Astrocyte (in vitro differentiated cells and primary cell): ENCODE results near the gene SFTA2. TPM values are rescaled to one million over a fixed set of nuclear protein-coding genes. Genes with fewer than 3 reads are reported as not detected.

ENCODE experiments used
- DNase-seq: peaks from one replicate; pipeline ENCODE4 v3.0.0-alpha.2; 2010; ENCODE audit warnings: low read depth
- FAIRE-seq: peaks from 2 replicates; lab custom pipeline; 2011; peaks lifted over from hg19 to GRCh38; lab: Jason Lieb, UNC
- H2AFZ ChIP-seq: 2 replicates; pipeline ENCODE4 v1.6.0; 2012; ENCODE audit warnings: low read depth, low read length, inconsistent platforms
- H3K27ac ChIP-seq: 2 replicates; pipeline ENCODE4 v1.5.1; 2011; ENCODE audit warnings: low read depth, low read length, inconsistent platforms
- H3K27me3 ChIP-seq: 2 replicates; pipeline ENCODE4 v1.6.0; 2011; ENCODE audit warnings: low read length, inconsistent platforms; ENCODE audit not compliant: insufficient read depth
- H3K36me3 ChIP-seq: 2 replicates; pipeline ENCODE4 v1.5.1; 2011; ENCODE audit warnings: low read length, inconsistent platforms; ENCODE audit not compliant: insufficient read depth
- H3K4me1 ChIP-seq: 2 replicates; pipeline ENCODE4 v1.5.1; 2011; ENCODE audit warnings: low read length, inconsistent platforms; ENCODE audit not compliant: insufficient read depth
- H3K4me2 ChIP-seq: 2 replicates; pipeline ENCODE4 v1.6.0; 2012; ENCODE audit warnings: low read length, inconsistent platforms
- H3K4me3 ChIP-seq: 2 replicates; pipeline ENCODE4 v1.5.1; 2011; ENCODE audit warnings: low read depth, mild to moderate bottlenecking, low read length, inconsistent platforms; ENCODE audit not compliant: insufficient read depth
- H3K79me2 ChIP-seq: 2 replicates; pipeline ENCODE4 v1.6.0; 2012; ENCODE audit warnings: mild to moderate bottlenecking, low read length, inconsistent platforms; ENCODE audit not compliant: insufficient read depth
- H3K9ac ChIP-seq: 2 replicates; pipeline ENCODE4 v1.6.0; 2012; ENCODE audit warnings: mild to moderate bottlenecking, low read length, inconsistent platforms
- H3K9me3 ChIP-seq: 2 replicates; pipeline ENCODE4 v1.5.1; 2012; ENCODE audit warnings: low read depth, mild to moderate bottlenecking, low read length, inconsistent platforms; ENCODE audit not compliant: insufficient read depth
- H4K20me1 ChIP-seq: 2 replicates; pipeline ENCODE4 v1.6.0; 2012; ENCODE audit warnings: low read length, inconsistent platforms; ENCODE audit not compliant: insufficient read depth
- H3K27ac Mint-ChIP-seq: one replicate; pipeline ENCODE4 v1.8.0; 2021; ENCODE audit warnings: mild to moderate bottlenecking, mixed read lengths; ENCODE audit not compliant: unreplicated experiment
- H3K27me3 Mint-ChIP-seq: one replicate; pipeline ENCODE4 v1.8.0; 2021; ENCODE audit warnings: low read depth, mixed read lengths; ENCODE audit not compliant: unreplicated experiment
- H3K36me3 Mint-ChIP-seq: one replicate; pipeline ENCODE4 v1.8.0; 2021; ENCODE audit warnings: low read depth, mixed read lengths; ENCODE audit not compliant: unreplicated experiment
- H3K4me1 Mint-ChIP-seq: one replicate; pipeline ENCODE4 v1.8.0; 2021; ENCODE audit warnings: low read depth, mixed read lengths; ENCODE audit not compliant: unreplicated experiment
- H3K4me3 Mint-ChIP-seq: one replicate; pipeline ENCODE4 v1.8.0; 2021; ENCODE audit warnings: mild to moderate bottlenecking, moderate library complexity, mixed read lengths; ENCODE audit not compliant: unreplicated experiment
- H3K9me3 Mint-ChIP-seq: one replicate; pipeline ENCODE4 v1.8.0; 2021; ENCODE audit warnings: mild to moderate bottlenecking, mixed read lengths; ENCODE audit not compliant: unreplicated experiment
- CTCF ChIP-seq: IDR thresholded peaks from 2 replicates; pipeline ENCODE4 v1.5.1; 2011; ENCODE audit warnings: low read depth, mild to moderate bottlenecking, inconsistent platforms, low read length, moderate library complexity; ENCODE audit not compliant: insufficient read depth
- EZH2 ChIP-seq: IDR thresholded peaks from 2 replicates; pipeline ENCODE4 v1.6.1; 2012; ENCODE audit warnings: mild to moderate bottlenecking, low read length, inconsistent platforms; ENCODE audit not compliant: insufficient read depth
- microRNA-seq: library from miRNA; unstranded; fragments of <30 nt; microRNA quantifications from one replicate; pipeline ENCODE4 v1.2.0, GENCODE V29; 2020
- total RNA-seq: library from RNA; stranded (reverse); gene quantifications from 2 replicates; pipeline ENCODE4 v1.2.1, GENCODE V29; 2021

SFTA2 gene
- total RNA-seq, 1 donor from 2014 or later = not detected

GRCh38 chr6:30881392-30882203 lies 50.4 kb downstream of the SFTA2 start:
- peaks cover 3% of the 10 kb centered on the region for H3K9me3 Mint-ChIP-seq
- H3K4me1 ChIP-seq = peaks cover 43% of the 10 kb centered on the region
- H4K20me1 ChIP-seq = no peaks in the 10 kb centered on the region
- H3K4me3 Mint-ChIP-seq = peak overlapping the region; percentile 80
- H3K9me3 ChIP-seq = no peaks in the 10 kb centered on the region
- H3K27me3 Mint-ChIP-seq = no peaks in the 10 kb centered on the region
- DNase-seq (peak; percentile 53), FAIRE-seq (no peak)
- peak overlapping the region; percentile 8 for H3K9ac ChIP-seq
- peaks cover 44% of the 10 kb centered on the region for H3K4me1 Mint-ChIP-seq
- peak overlapping the region; percentile 23 for H2AFZ ChIP-seq
- no peak overlapping the region for H3K27ac ChIP-seq
- no peak overlapping the region for H3K4me3 ChIP-seq
- H3K36me3 Mint-ChIP-seq = peaks cover 4% of the 10 kb centered on the region
- TF ChIP-seq EZH2 = no peak
- no peak for TF ChIP-seq CTCF
- peaks cover 18% of the 10 kb centered on the region for H3K79me2 ChIP-seq
- H3K4me2 ChIP-seq = peak overlapping the region; percentile 42
- H3K27me3 ChIP-seq = no peaks in the 10 kb centered on the region
- peak overlapping the region; percentile 94 for H3K27ac Mint-ChIP-seq
- H3K36me3 ChIP-seq = no peaks in the 10 kb centered on the region

Small RNA genes lying within 50 kb of the gene (microRNA-seq; reads per million reads assigned to microRNA genes)
- 8.5 reads per million, percentile 31 among the genes with 10 or more reads in this experiment for gene MIR4640

Other genes starting within 250 kb of the SFTA2 start
- 145 and 156 TPM in 2 replicates for gene PPP1R18, start 245.5 kb downstream of the SFTA2 start, total RNA-seq
- 12.2 and 12.8 TPM in 2 replicates for gene NRM, start 241.2 kb downstream of the SFTA2 start, total RNA-seq
- gene MDC1, start 214.9 kb downstream of the SFTA2 start, total RNA-seq = 25.2 and 25.4 TPM in 2 replicates
- 815 and 887 TPM in 2 replicates for gene TUBB, start 211.8 kb downstream of the SFTA2 start, total RNA-seq
- gene FLOT1, start 189.5 kb downstream of the SFTA2 start, total RNA-seq = 77.6 and 85.2 TPM in 2 replicates
- 216 and 221 TPM in 2 replicates for gene IER3, start 187.6 kb downstream of the SFTA2 start, total RNA-seq
- gene DDR1, start 47.7 kb downstream of the SFTA2 start, total RNA-seq = 144 and 156 TPM in 2 replicates
- gene GTF2H4, start 24.0 kb downstream of the SFTA2 start, total RNA-seq = 34.3 and 41.3 TPM in 2 replicates
- 19.8 and 21.6 TPM in 2 replicates for gene VARS2, start 17.9 kb downstream of the SFTA2 start, total RNA-seq
- gene MUCL3, start 8.8 kb upstream of the SFTA2 start, total RNA-seq = not detected in 2 replicates
- not detected in 2 replicates for gene MUC21, start 51.5 kb upstream of the SFTA2 start, total RNA-seq
- 0.05 TPM in 1 of 2 replicates, not detected in the other for gene MUC22, start 78.3 kb upstream of the SFTA2 start, total RNA-seq
- gene C6orf15, start 180.4 kb upstream of the SFTA2 start, total RNA-seq = 4.6 and 6.4 TPM in 2 replicates
- 8.8 and 9.2 TPM in 2 replicates for gene PSORS1C1, start 182.6 kb upstream of the SFTA2 start, total RNA-seq
- 0.22 and 0.27 TPM in 2 replicates for gene CDSN, start 188.3 kb upstream of the SFTA2 start, total RNA-seq
- gene PSORS1C2, start 206.9 kb upstream of the SFTA2 start, total RNA-seq = not detected in 2 replicates
- gene CCHCR1, start 225.6 kb upstream of the SFTA2 start, total RNA-seq = 10.2 and 11.5 TPM in 2 replicates
- 1.5 and 2.5 TPM in 2 replicates for gene TCF19, start 226.4 kb upstream of the SFTA2 start, total RNA-seq
- 5.4 and 6.3 TPM in 2 replicates for gene POU5F1, start 238.5 kb upstream of the SFTA2 start, total RNA-seq